ENCODE measurements around the gene YPEL4.
"Not testable (repeated sequence)": the region's sequence is repeated elsewhere in the genome, so short reads cannot be mapped to it uniquely, and the experiment has no call there.

YPEL4 gene

GRCh38 chr11:57649826-57650738 is at the start of gene YPEL4:
Gene YPEL4 (minus strand): TSS chr11:57649912. CDS start chr11:57647107, 2,805 bp downstream.
- peak; percentile 93 for DNase-seq (ENCODE audit: low spot score)

- no peak for DNase-seq (ENCODE audit: low spot score)
Observed at GRCh38 chr11:57698843-57699365, 49.2 kb upstream of the YPEL4 start.

- not testable (repeated sequence) for DNase-seq (ENCODE audit: low spot score)
Observed at GRCh38 chr11:57690474-57690873, 40.8 kb upstream of the YPEL4 start.

GRCh38 chr11:57681168-57681567 is 31.5 kb upstream of the YPEL4 start:
- no peak for DNase-seq (ENCODE audit: low spot score)

GRCh38 chr11:57680552-57680874 is 30.8 kb upstream of the YPEL4 start:
- no peak for DNase-seq (ENCODE audit: low spot score)

GRCh38 chr11:57679396-57679795 is 29.7 kb upstream of the YPEL4 start:
- DNase-seq (ENCODE audit: low spot score) = no peak

GRCh38 chr11:57675176-57675941 is 25.6 kb upstream of the YPEL4 start:
- no peak for DNase-seq (ENCODE audit: low spot score)

- no peak for DNase-seq (ENCODE audit: low spot score)
Observed at GRCh38 chr11:57674251-57674650, 24.5 kb upstream of the YPEL4 start.

- peak; percentile 13 for DNase-seq (ENCODE audit: low spot score)
Observed at GRCh38 chr11:57668434-57668782, 18.7 kb upstream of the YPEL4 start.

GRCh38 chr11:57667736-57668433 is 18.2 kb upstream of the YPEL4 start, which contains the start of gene ZDHHC5:
Gene ZDHHC5 (plus strand): TSS chr11:57668114. CDS start chr11:57673091, 4,977 bp downstream.
- peak; percentile 99 for DNase-seq (ENCODE audit: low spot score)

- peak; percentile 99 for DNase-seq (ENCODE audit: low spot score)
Observed at GRCh38 chr11:57667117-57667735, 17.5 kb upstream of the YPEL4 start.

GRCh38 chr11:57663975-57664374 is 14.3 kb upstream of the YPEL4 start:
- no peak for DNase-seq (ENCODE audit: low spot score)

GRCh38 chr11:57662893-57663292 is 13.2 kb upstream of the YPEL4 start:
- DNase-seq (ENCODE audit: low spot score) = no peak

GRCh38 chr11:57659669-57660068 is 10.0 kb upstream of the YPEL4 start:
- no peak for DNase-seq (ENCODE audit: low spot score)

GRCh38 chr11:57658023-57658361 is 8.3 kb upstream of the YPEL4 start:
- DNase-seq (ENCODE audit: low spot score) = no peak

GRCh38 chr11:57657194-57658022 is 7.7 kb upstream of the YPEL4 start, which contains the start of gene CLP1:
Gene CLP1 (plus strand): TSS chr11:57657762. CDS start chr11:57659477, 1,715 bp downstream.
- DNase-seq (ENCODE audit: low spot score) = peak; percentile 100

- no peak for DNase-seq (ENCODE audit: low spot score)
Observed at GRCh38 chr11:57656885-57657193, 7.1 kb upstream of the YPEL4 start.

GRCh38 chr11:57653163-57653562 is 3.5 kb upstream of the YPEL4 start:
- no peak for DNase-seq (ENCODE audit: low spot score)

- no peak for DNase-seq (ENCODE audit: low spot score)
Observed at GRCh38 chr11:57652662-57653061, 3.0 kb upstream of the YPEL4 start.

GRCh38 chr11:57652230-57652629 is 2.5 kb upstream of the YPEL4 start:
- not testable (repeated sequence) for DNase-seq (ENCODE audit: low spot score)

- DNase-seq (ENCODE audit: low spot score) = no peak
Observed at GRCh38 chr11:57651408-57651807, 1.7 kb upstream of the YPEL4 start.

Data from cerebellar cortex (tissue), 1 donor.